ENCODE data around the gene GRID2. TPM values are rescaled to one million over a fixed set of nuclear protein-coding genes. Genes with fewer than 3 reads are reported as not detected.
A peak's percentile ranks its signal among the peaks of the same experiment; 100 is the strongest.

Gene GRID2
- total RNA-seq, 1 experiment from 2014 or later: 2.2 TPM

DNA sequence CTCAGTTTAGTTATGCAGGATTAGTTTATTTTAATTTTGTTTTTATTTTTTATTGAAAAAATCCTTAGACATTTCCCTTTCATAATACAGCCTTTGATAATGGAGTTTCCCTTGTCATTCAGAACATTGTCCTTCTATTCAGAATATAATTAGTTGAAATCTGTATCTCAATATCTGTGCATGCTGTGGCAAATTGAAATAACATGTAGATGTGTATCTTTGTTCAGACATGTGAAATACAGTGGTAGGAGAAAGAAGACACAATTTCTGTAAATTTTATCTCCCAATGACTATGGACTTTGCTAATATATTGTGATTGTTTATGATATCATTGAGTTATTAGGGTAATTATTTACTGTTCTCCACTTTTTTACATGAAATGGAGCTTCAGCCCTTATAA lies 353.9 kb downstream of the GRID2 start:
- H3K4me1 ChIP-seq (ENCODE audit: insufficient read depth, low read length): no peaks in the 10 kb centered on the region
- no peaks in the 10 kb centered on the region for H3K36me3 ChIP-seq (ENCODE audit: low read depth, low read length)
- H4K20me1 ChIP-seq (ENCODE audit: low read length): no peaks in the 10 kb centered on the region
- H3K27me3 ChIP-seq (ENCODE audit: low read length): no peaks in the 10 kb centered on the region
- H2AFZ ChIP-seq (ENCODE audit: low read length): no peak overlapping the region
- ATAC-seq (no peak), DNase-seq (no peak)
- H3K9ac ChIP-seq (ENCODE audit: low read length): no peak overlapping the region
- no peak overlapping the region for H3K4me2 ChIP-seq (ENCODE audit: low read length)
- intact Hi-C loops (cut with micrococcal nuclease): no loop called here
- BruUV-seq (replicated peaks): no TSS peak
- CTCF ChIA-PET: no interaction called here
- H3F3A ChIP-seq (ENCODE audit: low read length, unreplicated experiment): no peaks in the 10 kb centered on the region
- no peak overlapping the region for H3K4me3 ChIP-seq (ENCODE audit: low read length)
- POLR2A ChIA-PET (ENCODE audit: unreplicated experiment): no interaction called here
- TF ChIP-seq EZH2phosphoT487 (IDR thresholded peaks at IDR 0.05; ENCODE audit: borderline replicate concordance, low read length) (no peak), CTCF (conservative IDR thresholded peaks at IDR 0.05; ENCODE audit: low read depth, low read length) (no peak), EZH2 (IDR thresholded peaks at IDR 0.05; ENCODE audit: low read length, unreplicated experiment) (no peak)
- H3K9me2 ChIP-seq (replicated peaks; ENCODE audit: low read length): no peaks in the 10 kb centered on the region
- H3K27ac ChIP-seq (ENCODE audit: low read length): no peak overlapping the region
- H3K9me3 ChIP-seq (ENCODE audit: low read length): no peaks in the 10 kb centered on the region
- no peaks in the 10 kb centered on the region for H3K79me2 ChIP-seq (ENCODE audit: low read length)

- Histone ChIP-seq H2AFZ (ENCODE audit: low read length) (no peak overlapping the region), H3K36me3 (ENCODE audit: low read depth, low read length) (no peaks in the 10 kb centered on the region), H3K9me2 (replicated peaks; ENCODE audit: low read length) (no peaks in the 10 kb centered on the region), H3K27me3 (ENCODE audit: low read length) (no peaks in the 10 kb centered on the region), H3K27ac (ENCODE audit: low read length) (no peak overlapping the region), H3K9me3 (ENCODE audit: low read length) (no peaks in the 10 kb centered on the region), H3K79me2 (ENCODE audit: low read length) (no peaks in the 10 kb centered on the region), H3K4me2 (ENCODE audit: low read length) (no peak overlapping the region), H3F3A (ENCODE audit: low read length, unreplicated experiment) (no peaks in the 10 kb centered on the region), H4K20me1 (ENCODE audit: low read length) (no peaks in the 10 kb centered on the region), H3K9ac (ENCODE audit: low read length) (no peak overlapping the region), H3K4me1 (ENCODE audit: insufficient read depth, low read length) (no peaks in the 10 kb centered on the region), H3K4me3 (ENCODE audit: low read length) (no peak overlapping the region)
- ATAC-seq (no peak), DNase-seq (no peak)
- ChIA-PET POLR2A (ENCODE audit: unreplicated experiment) (no interaction called here), CTCF (no interaction called here)
- BruUV-seq (replicated peaks): no TSS peak
- intact Hi-C loops (cut with micrococcal nuclease): no loop called here
- TF ChIP-seq EZH2phosphoT487 (IDR thresholded peaks at IDR 0.05; ENCODE audit: borderline replicate concordance, low read length): no peak
- TF ChIP-seq CTCF (conservative IDR thresholded peaks at IDR 0.05; ENCODE audit: low read depth, low read length): no peak
- TF ChIP-seq EZH2 (IDR thresholded peaks at IDR 0.05; ENCODE audit: low read length, unreplicated experiment): no peak
These were observed 354.6 kb downstream of the GRID2 start for GRCh38 chr4:92658318-92658717.

DNA sequence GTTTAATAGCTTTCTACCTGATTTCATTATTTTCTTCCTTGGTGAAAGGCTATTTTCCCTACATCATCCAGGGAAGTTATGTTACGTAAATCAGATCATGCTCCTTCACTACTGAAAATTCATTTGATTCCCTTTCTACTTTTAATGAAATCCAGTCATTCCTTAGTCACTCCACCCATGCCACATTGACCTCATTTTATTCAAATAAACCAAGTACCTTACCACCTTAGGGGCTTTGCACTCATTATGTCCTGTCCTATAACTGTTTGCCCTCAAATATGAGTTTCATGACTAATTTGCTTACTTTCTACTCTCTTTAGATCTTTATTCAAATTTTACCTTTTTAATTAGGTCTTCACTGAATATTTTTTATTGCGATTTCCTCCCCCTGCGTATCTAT lies 374.0 kb downstream of the GRID2 start:
- BruUV-seq (replicated peaks): no TSS peak
- H3K36me3 ChIP-seq (ENCODE audit: low read depth, low read length): no peaks in the 10 kb centered on the region
- ChIA-PET CTCF (no interaction called here), POLR2A (ENCODE audit: unreplicated experiment) (no interaction called here)
- H3K4me2 ChIP-seq (ENCODE audit: low read length): peak overlapping the region; percentile 60
- 0 out of 2 replicates have a peak overlapping the region, but pooled peaks have one; percentile 17 for H2AFZ ChIP-seq (ENCODE audit: low read length)
- DNase-seq (peak; percentile 66), ATAC-seq (peak; percentile 80)
- intact Hi-C loops (cut with micrococcal nuclease): no loop called here
- H3K4me3 ChIP-seq (ENCODE audit: low read length): peak overlapping the region; percentile 33; the same call in 1 of the 2 replicates
- TF ChIP-seq EZH2 (IDR thresholded peaks at IDR 0.05; ENCODE audit: low read length, unreplicated experiment) (no peak), CTCF (conservative IDR thresholded peaks at IDR 0.05; ENCODE audit: low read depth, low read length) (no peak), EZH2phosphoT487 (IDR thresholded peaks at IDR 0.05; ENCODE audit: borderline replicate concordance, low read length) (no peak)
- peaks cover 27% of the 10 kb centered on the region for H3K4me1 ChIP-seq (ENCODE audit: insufficient read depth, low read length)
- no peaks in the 10 kb centered on the region for H3F3A ChIP-seq (ENCODE audit: low read length, unreplicated experiment)
- H3K27ac ChIP-seq (ENCODE audit: low read length): peak overlapping the region; percentile 88
- no peaks in the 10 kb centered on the region for H3K27me3 ChIP-seq (ENCODE audit: low read length)
- no peaks in the 10 kb centered on the region for H3K9me3 ChIP-seq (ENCODE audit: low read length)
- H3K9ac ChIP-seq (ENCODE audit: low read length): peak overlapping the region; percentile 51
- H3K79me2 ChIP-seq (ENCODE audit: low read length): no peaks in the 10 kb centered on the region
- no peaks in the 10 kb centered on the region for H4K20me1 ChIP-seq (ENCODE audit: low read length)
- H3K9me2 ChIP-seq (replicated peaks; ENCODE audit: low read length): no peaks in the 10 kb centered on the region
